Amygdala (tissue), 56 donors: ENCODE results near the gene CYP1B1.
"Not testable (repeated sequence)": the region's sequence is repeated elsewhere in the genome, so short reads cannot be mapped to it uniquely, and the experiment has no call there.

Experiments used
- DNase-seq, 56 donors: peaks; one replicate each; lab custom pipeline; 2025; lab: John Stamatoyannopoulos, UW

The CYP1B1 gene

GRCh38 chr2:38075507-38076151 lies at the start of gene CYP1B1:
TSS of gene CYP1B1 (minus strand) at chr2:38076151. CDS start at chr2:38075388, 763 bp downstream.
- DNase-seq = no peak

- no peak for DNase-seq
These were observed 49.1 kb upstream of the CYP1B1 start for GRCh38 chr2:38125007-38125406.

- DNase-seq = no peak
These were observed 48.0 kb upstream of the CYP1B1 start for GRCh38 chr2:38123911-38124310.

- peak in 6 of 56 donors; percentile 3 to 21 (median 12) for DNase-seq
These were observed 46.4 kb upstream of the CYP1B1 start for GRCh38 chr2:38122344-38122743.

- DNase-seq = no peak
These were observed 45.5 kb upstream of the CYP1B1 start for GRCh38 chr2:38121481-38121880.

GRCh38 chr2:38120829-38121228 lies 44.9 kb upstream of the CYP1B1 start:
- DNase-seq = no peak

- no peak for DNase-seq
These were observed 44.3 kb upstream of the CYP1B1 start for GRCh38 chr2:38120264-38120592.

- no peak for DNase-seq
These were observed 40.8 kb upstream of the CYP1B1 start for GRCh38 chr2:38116762-38117161.

- DNase-seq = peak in 20 of 56 donors; percentile 4 to 62 (median 22)
These were observed 39.5 kb upstream of the CYP1B1 start for GRCh38 chr2:38115216-38116032.

- DNase-seq = peak in 1 of 56 donors; percentile 10
These were observed 38.2 kb upstream of the CYP1B1 start for GRCh38 chr2:38113981-38114708.

GRCh38 chr2:38113051-38113450 lies 37.1 kb upstream of the CYP1B1 start:
- no peak for DNase-seq

- not testable (repeated sequence) for DNase-seq
These were observed 35.4 kb upstream of the CYP1B1 start for GRCh38 chr2:38111350-38111749.

GRCh38 chr2:38109732-38110181 lies 33.8 kb upstream of the CYP1B1 start:
- no peak for DNase-seq

- no peak for DNase-seq
These were observed 33.2 kb upstream of the CYP1B1 start for GRCh38 chr2:38108907-38109731.

- no peak for DNase-seq
These were observed 31.9 kb upstream of the CYP1B1 start for GRCh38 chr2:38107738-38108410.

GRCh38 chr2:38106405-38107094 lies 30.6 kb upstream of the CYP1B1 start:
- peak in 2 of 56 donors; percentile 6 to 21 for DNase-seq

GRCh38 chr2:38105922-38106321 lies 30.0 kb upstream of the CYP1B1 start:
- peak in 1 of 56 donors; percentile 19 for DNase-seq

GRCh38 chr2:38104598-38104997 lies 28.6 kb upstream of the CYP1B1 start:
- DNase-seq = no peak

GRCh38 chr2:38100328-38100727 lies 24.4 kb upstream of the CYP1B1 start:
- no peak for DNase-seq
